PFSK-1 (cell line): ENCODE measurements around the gene SPSB4.

ENCODE experiments used
- FOXP2 ChIP-seq: optimal IDR thresholded peaks from 2 replicates; pipeline ENCODE3; 2011; ENCODE audit warnings: borderline replicate concordance, control low read depth, inconsistent platforms; ENCODE audit not compliant: insufficient read depth; ENCODE audit errors: extremely low read length, extremely low read depth
- POLR2AphosphoS5 ChIP-seq: IDR thresholded peaks from 2 replicates; pipeline ENCODE4 v1.6.1; 2012; ENCODE audit warnings: low read depth, mild to moderate bottlenecking, control low read depth, low read length, moderate library complexity
- SIN3A ChIP-seq: IDR thresholded peaks from 2 replicates; pipeline ENCODE4 v1.6.1; 2012; ENCODE audit warnings: mild to moderate bottlenecking, low read length, moderate library complexity, borderline replicate concordance; ENCODE audit not compliant: insufficient read depth
- TAF1 ChIP-seq: IDR thresholded peaks from 2 replicates; pipeline ENCODE4 v1.6.1; 2012; ENCODE audit warnings: low read length, control low read depth, borderline replicate concordance; ENCODE audit not compliant: insufficient read depth
- TF ChIP-seq, protein P1 (sequence below), 2 experiments: IDR thresholded peaks; 2 replicates each; pipeline versions ENCODE4 v1.6.1 to v1.8.0; 2011 to 2012; ENCODE audit warnings: low read depth in 2 of 2, low read length in 2 of 2, control low read depth in 1 of 2, inconsistent platforms in 1 of 2, mild to moderate bottlenecking in 1 of 2, moderate library complexity in 1 of 2; ENCODE audit not compliant: insufficient read depth in 1 of 2

SPSB4 gene

DNA sequence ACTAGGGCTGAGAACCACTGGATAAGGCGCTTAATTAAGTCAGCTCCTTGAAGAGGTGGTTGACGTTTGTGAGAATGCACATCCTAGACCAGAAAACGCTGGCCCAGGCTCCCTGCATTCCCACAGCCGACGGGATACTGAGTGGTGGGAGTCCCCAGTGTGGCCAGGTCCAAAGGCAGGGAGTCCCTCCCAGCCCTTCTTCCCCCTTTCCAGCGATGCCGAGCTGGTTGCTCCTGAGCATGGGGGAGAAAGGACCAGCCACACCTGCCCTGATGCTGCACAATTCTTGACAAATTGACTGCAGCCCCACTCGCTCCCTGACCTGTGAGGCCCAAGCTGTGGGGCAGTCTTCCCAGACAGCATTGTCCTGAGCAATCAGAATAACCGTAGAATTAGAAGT lies 101.0 kb downstream of the SPSB4 start:
- TF ChIP-seq, protein P1, sequence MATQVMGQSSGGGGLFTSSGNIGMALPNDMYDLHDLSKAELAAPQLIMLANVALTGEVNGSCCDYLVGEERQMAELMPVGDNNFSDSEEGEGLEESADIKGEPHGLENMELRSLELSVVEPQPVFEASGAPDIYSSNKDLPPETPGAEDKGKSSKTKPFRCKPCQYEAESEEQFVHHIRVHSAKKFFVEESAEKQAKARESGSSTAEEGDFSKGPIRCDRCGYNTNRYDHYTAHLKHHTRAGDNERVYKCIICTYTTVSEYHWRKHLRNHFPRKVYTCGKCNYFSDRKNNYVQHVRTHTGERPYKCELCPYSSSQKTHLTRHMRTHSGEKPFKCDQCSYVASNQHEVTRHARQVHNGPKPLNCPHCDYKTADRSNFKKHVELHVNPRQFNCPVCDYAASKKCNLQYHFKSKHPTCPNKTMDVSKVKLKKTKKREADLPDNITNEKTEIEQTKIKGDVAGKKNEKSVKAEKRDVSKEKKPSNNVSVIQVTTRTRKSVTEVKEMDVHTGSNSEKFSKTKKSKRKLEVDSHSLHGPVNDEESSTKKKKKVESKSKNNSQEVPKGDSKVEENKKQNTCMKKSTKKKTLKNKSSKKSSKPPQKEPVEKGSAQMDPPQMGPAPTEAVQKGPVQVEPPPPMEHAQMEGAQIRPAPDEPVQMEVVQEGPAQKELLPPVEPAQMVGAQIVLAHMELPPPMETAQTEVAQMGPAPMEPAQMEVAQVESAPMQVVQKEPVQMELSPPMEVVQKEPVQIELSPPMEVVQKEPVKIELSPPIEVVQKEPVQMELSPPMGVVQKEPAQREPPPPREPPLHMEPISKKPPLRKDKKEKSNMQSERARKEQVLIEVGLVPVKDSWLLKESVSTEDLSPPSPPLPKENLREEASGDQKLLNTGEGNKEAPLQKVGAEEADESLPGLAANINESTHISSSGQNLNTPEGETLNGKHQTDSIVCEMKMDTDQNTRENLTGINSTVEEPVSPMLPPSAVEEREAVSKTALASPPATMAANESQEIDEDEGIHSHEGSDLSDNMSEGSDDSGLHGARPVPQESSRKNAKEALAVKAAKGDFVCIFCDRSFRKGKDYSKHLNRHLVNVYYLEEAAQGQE (IDR thresholded peaks at IDR 0.05; ENCODE audit: insufficient read depth in 1 of 2, low read depth in 2 of 2, low read length in 2 of 2): no peak
- TF ChIP-seq TAF1 (no peak), SIN3A (no peak), FOXP2 (no peak), POLR2AphosphoS5 (no peak)

DNA sequence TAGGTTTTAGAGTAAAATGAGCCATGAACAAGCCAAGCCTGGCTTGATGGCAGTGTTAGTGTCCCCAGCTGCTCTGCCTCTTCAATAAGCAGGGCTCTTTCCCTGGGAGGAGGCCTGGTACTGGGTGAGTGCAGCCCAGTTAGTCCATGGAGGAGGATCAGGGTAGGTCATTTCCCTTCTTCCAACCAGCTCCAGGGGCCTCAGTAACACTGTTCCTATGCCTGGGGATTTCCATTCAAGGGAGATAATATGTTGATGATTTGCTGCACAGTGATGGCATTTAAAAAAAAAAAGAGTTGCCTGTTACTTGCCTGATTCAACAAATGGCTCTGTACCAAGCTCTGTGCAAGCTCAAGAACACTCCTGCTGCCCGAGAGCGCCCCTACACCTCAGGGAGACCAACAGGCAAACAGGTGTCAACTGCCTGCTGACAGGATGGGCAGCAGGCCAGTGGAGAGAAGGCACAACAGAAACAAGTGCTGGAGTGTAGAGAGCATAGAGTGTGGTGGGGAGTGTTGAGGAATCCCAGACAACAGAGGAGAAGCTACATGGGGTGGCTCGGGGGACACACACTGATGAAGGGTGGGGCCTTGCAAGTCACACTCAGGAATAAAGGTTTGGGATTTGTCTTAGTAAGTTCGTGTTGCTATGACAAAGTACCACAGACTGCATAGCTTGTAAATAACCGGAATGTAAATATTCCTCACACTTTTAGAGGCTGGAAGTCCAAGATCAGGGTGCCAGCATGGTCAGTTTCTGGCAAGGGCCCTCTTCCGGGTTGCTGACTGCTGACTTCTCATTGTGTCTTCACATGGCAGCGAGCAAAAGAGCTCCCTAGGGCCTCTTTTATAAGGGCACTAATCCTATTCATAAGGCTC lies 101.9 kb downstream of the SPSB4 start:
- TF ChIP-seq TAF1: no peak
- TF ChIP-seq, protein P1 (IDR thresholded peaks at IDR 0.05; ENCODE audit: insufficient read depth in 1 of 2, low read depth in 2 of 2, low read length in 2 of 2): no peak
- TF ChIP-seq SIN3A: no peak
- TF ChIP-seq POLR2AphosphoS5: no peak
- TF ChIP-seq FOXP2: no peak

DNA sequence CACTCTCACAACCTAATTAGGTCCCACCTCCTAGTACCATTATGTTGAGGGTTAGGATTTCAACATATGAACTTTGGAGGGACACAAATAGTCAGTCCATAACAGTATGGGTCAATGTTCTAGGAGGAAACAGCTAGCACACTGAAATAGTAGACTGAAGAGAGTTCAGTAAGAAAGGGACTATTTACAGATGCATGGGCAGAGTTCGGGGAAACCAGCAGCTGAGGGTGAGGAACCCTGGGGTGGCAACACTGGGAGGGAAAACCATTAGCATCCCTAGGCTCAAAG lies 102.5 kb downstream of the SPSB4 start:
- TF ChIP-seq FOXP2 (no peak), TAF1 (no peak), POLR2AphosphoS5 (no peak), SIN3A (no peak)

DNA sequence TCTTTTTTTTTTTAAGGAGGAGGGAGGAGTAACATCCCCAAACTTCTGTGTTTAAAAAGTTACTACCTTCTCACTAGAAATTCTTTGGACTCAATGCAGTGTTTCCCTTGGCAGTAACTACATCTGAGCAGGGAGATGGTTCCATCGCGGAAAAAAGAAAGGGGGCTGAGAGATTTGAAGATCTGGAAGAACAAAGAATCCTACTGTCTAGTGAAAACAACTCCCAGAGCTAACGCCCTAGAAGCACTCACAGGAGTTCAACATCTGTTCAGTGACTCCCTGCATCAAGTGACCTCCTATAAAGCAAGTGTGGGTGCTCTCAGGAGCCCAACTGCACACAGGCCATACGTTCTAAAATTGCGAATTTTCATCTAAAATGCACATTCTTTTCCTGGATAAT lies 113.7 kb downstream of the SPSB4 start:
- TF ChIP-seq TAF1 (no peak), POLR2AphosphoS5 (no peak), FOXP2 (no peak), SIN3A (no peak)
- TF ChIP-seq, protein P1 (IDR thresholded peaks at IDR 0.05; ENCODE audit: insufficient read depth in 1 of 2, low read depth in 2 of 2, low read length in 2 of 2): no peak

DNA sequence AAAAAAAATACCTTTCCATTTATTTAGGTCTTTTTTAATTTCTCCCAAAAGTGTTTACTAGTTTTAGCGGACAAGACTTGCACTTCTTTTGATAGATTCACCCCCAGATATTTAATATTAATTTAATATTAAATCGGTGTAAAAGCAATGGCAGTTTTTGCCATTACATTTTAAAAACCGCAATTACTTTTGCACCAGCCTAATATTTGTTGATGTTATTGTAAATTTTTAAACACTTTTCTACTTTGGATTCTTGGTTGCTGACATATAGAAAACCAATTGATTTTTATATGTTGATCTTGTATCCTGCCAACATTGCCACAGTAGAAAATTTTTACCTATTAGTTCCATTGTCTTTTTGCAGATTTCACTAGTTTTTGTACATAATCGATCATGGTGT lies 116.5 kb downstream of the SPSB4 start:
- TF ChIP-seq TAF1: no peak
- no peak for TF ChIP-seq POLR2AphosphoS5
- TF ChIP-seq, protein P1 (IDR thresholded peaks at IDR 0.05; ENCODE audit: insufficient read depth in 1 of 2, low read depth in 2 of 2, low read length in 2 of 2): no peak
- TF ChIP-seq SIN3A: no peak
- no peak for TF ChIP-seq FOXP2
